ENCODE measurements around the gene DGCR2. TPM values are rescaled to one million over a fixed set of nuclear protein-coding genes. Genes with fewer than 3 reads are reported as not detected.
"Not testable (repeated sequence)": the region's sequence is repeated elsewhere in the genome, so short reads cannot be mapped to it uniquely, and the experiment has no call there.

Gene DGCR2
- total and polyA plus RNA-seq, 3 experiments from 2014 or later: 26.9 to 51.7 (median 28.4) TPM

DNA sequence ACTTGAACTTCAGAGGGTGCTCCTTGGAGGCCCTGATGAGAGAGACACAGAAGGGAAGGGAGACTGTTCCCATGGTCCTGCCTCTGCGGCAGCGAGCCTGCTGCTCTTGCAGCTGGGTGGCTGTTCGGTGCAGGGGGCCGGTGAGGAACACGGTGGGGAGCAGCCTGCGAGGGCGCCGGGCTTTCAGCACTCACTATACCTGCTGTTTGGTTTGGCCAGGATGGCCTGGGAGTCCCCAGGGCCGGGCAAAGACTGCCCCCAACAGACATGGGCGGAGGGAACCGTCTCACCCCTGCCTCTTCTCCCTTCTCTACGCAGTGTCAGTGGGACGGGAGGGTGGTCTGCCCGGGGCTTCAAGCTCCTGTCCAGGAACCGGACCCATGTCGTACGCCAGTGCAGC lies 128.2 kb downstream of the DGCR2 start:
- Mint-ChIP-seq H3K4me1 (no peaks in the 10 kb centered on the region), H3K4me3 (no peak overlapping the region), H3K9me3 (no peaks in the 10 kb centered on the region), H3K27me3 (peaks cover 12 to 55% of the 10 kb centered on the region in 2 donors), H3K36me3 (no peaks in the 10 kb centered on the region), H3K27ac (no peak overlapping the region)
- ChIA-PET CTCF (no interaction called here), POLR2A (no interaction called here)
- no peak overlapping the region for H3K4me3 ChIP-seq (ENCODE audit: low read length)
- H3K27ac ChIP-seq (ENCODE audit: low read depth, low read length): no peak overlapping the region
- H3K9me3 ChIP-seq (ENCODE audit: low read length): no peaks in the 10 kb centered on the region
- no peaks in the 10 kb centered on the region for H3K36me3 ChIP-seq (ENCODE audit: insufficient read depth, low read length)
- no peaks in the 10 kb centered on the region for H3K4me1 ChIP-seq (ENCODE audit: insufficient read depth, low read length)
- H3K27me3 ChIP-seq (ENCODE audit: insufficient read depth, low read length, poor library complexity, severe bottlenecking): peaks cover 12% of the 10 kb centered on the region
- DNase-seq: no peak

DNA sequence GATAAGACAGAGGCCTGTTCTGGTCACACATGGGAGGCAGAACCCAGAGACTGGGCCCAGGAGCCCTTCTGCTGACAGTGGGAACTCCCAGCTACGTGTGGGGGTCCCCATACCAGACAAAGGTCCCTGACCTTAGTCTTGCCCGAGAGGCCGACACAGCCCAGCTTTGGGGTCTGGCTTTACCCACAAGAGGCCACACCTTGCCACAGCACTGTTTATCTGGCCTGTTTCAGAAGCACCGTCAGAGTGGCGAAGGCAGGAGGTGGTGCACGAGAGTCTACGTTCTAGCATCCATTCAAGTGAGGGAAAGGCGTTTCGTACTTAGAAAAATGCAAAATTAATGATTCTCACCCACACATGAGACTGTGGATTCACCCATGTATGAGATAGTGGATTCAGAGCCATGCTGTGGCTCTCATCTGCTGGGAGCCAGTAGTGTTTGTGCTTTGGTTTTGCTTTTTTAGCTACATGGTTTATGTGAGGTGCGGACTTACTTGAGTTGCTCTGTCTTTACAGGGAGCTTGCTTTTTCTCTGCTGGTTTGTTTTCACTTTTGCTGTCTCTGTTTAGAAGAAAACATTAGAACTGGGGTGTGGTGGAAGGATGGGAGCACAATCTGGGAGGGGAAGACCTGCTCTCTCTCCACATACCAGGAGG lies 129.5 kb downstream of the DGCR2 start:
- no peak overlapping the region for H3K27ac Mint-ChIP-seq
- H3K4me1 Mint-ChIP-seq: no peaks in the 10 kb centered on the region

DNA sequence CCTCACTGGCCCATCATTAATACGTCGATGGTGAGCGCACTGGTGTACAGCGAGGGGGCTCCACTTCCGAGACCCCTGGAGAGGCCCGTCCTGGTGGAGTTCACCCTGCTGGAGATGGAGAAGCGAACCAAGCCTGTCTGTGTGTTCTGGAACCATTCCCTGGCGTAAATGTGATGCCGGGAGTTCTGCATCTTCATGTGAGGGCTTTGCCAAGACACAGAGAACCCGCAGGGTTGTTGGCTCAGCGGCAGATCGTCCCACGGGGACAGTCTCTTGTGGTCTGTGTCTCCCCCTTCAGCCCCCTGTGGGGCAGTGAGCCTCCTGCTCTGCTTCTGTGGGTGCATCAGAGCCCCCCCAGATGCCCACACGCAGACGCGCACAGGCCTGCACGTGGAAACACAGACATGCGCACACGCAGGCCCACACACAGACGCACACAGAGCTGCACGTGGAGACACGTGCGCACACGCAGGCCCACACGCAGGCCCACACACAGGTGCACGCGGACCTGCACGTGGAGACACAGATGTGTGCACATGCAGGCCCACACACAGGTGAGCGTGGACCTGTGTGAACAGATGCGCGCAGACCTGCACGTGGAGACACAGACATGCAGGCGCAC lies 130.3 kb downstream of the DGCR2 start:
- H3K4me1 Mint-ChIP-seq: no peaks in the 10 kb centered on the region
- ChIA-PET POLR2A (no interaction called here), CTCF (no interaction called here)
- Histone ChIP-seq H3K9me3 (ENCODE audit: low read length) (no peaks in the 10 kb centered on the region), H3K27ac (ENCODE audit: low read depth, low read length) (no peak overlapping the region), H3K36me3 (ENCODE audit: insufficient read depth, low read length) (no peaks in the 10 kb centered on the region), H3K4me1 (ENCODE audit: insufficient read depth, low read length) (no peaks in the 10 kb centered on the region), H3K27me3 (ENCODE audit: insufficient read depth, low read length, poor library complexity, severe bottlenecking) (peaks cover 4% of the 10 kb centered on the region), H3K4me3 (ENCODE audit: low read length) (no peak overlapping the region)
- H3K27me3 Mint-ChIP-seq: peaks cover 11 to 42% of the 10 kb centered on the region in 2 donors
- no peaks in the 10 kb centered on the region for H3K36me3 Mint-ChIP-seq
- no peak overlapping the region for H3K4me3 Mint-ChIP-seq
- DNase-seq: no peak
- no peaks in the 10 kb centered on the region for H3K9me3 Mint-ChIP-seq
- H3K27ac Mint-ChIP-seq: no peak overlapping the region

More for the DNA sequence above, 129.5 kb downstream of the DGCR2 start:
- Histone ChIP-seq H3K4me3 (ENCODE audit: low read length) (no peak overlapping the region), H3K27ac (ENCODE audit: low read depth, low read length) (no peak overlapping the region), H3K4me1 (ENCODE audit: insufficient read depth, low read length) (no peaks in the 10 kb centered on the region), H3K27me3 (ENCODE audit: insufficient read depth, low read length, poor library complexity, severe bottlenecking) (peaks cover 8% of the 10 kb centered on the region), H3K9me3 (ENCODE audit: low read length) (no peaks in the 10 kb centered on the region), H3K36me3 (ENCODE audit: insufficient read depth, low read length) (no peaks in the 10 kb centered on the region)
- no peaks in the 10 kb centered on the region for H3K9me3 Mint-ChIP-seq
- peaks cover 11 to 49% of the 10 kb centered on the region in 2 donors for H3K27me3 Mint-ChIP-seq
- POLR2A ChIA-PET: no interaction called here
- CTCF ChIA-PET: no interaction called here
- DNase-seq: no peak
- H3K4me3 Mint-ChIP-seq: no peak overlapping the region
- no peaks in the 10 kb centered on the region for H3K36me3 Mint-ChIP-seq

DNA sequence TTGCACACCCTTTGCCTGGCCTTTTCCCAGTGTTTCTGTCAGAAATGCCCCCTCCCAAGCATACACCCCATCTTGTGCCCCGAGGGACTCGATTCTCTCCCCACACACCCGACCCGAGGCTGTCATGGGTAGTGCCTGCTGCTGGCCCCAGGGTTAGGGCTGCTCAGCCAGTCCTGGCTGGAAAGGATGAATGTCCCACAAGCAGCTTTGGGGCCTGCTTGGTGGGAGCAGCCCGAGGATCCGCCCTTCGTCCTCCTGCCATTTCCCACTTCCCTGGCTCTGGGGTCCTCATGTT lies 131.1 kb downstream of the DGCR2 start:
- Mint-ChIP-seq H3K9me3 (no peaks in the 10 kb centered on the region), H3K4me3 (no peak overlapping the region), H3K27ac (no peak overlapping the region), H3K27me3 (peaks cover 11 to 37% of the 10 kb centered on the region in 2 donors), H3K36me3 (no peaks in the 10 kb centered on the region), H3K4me1 (no peaks in the 10 kb centered on the region)
- DNase-seq: no peak
- ChIA-PET POLR2A (no interaction called here), CTCF (no interaction called here)
- Histone ChIP-seq H3K27me3 (ENCODE audit: insufficient read depth, low read length, poor library complexity, severe bottlenecking) (peaks cover 4% of the 10 kb centered on the region), H3K36me3 (ENCODE audit: insufficient read depth, low read length) (no peaks in the 10 kb centered on the region), H3K9me3 (ENCODE audit: low read length) (no peaks in the 10 kb centered on the region), H3K27ac (ENCODE audit: low read depth, low read length) (no peak overlapping the region), H3K4me1 (ENCODE audit: insufficient read depth, low read length) (no peaks in the 10 kb centered on the region), H3K4me3 (ENCODE audit: low read length) (no peak overlapping the region)

DNA sequence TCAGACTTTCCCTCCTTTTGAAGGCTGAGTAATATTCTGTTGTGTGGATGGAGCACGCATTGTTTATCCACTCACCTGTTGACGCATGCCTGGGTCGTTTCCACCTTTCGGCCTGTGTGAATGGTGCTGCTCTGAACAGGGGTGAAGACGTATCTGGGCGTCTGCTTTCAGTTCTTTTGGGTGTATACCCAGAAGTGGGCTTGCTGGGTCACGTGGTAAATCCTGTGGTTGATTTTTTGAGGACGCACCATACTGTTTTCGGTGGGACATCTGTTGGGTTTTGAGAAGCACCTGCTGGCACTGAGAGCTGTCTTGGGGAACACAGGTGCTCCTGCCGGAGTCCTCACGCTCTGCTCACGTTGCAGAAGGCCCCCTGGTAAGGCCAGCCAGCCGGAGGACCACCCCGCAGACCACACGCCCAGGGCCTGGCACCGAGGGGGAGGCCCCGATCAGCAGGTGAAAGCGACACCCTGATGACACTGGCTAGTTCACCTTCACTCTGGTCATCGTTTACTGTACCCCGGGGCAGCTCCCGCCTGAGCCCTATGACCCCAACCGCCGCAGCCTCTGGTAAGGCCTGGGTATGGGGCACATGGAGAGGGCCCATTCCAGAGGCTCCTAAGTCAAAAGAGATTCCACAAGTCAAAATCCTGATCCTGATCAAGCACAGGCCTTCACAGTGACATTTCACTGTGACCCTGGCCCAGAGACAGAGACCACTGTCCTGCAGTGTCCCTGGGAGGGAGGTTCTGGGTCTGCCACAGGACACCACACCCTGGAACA lies 131.7 kb downstream of the DGCR2 start:
- ChIA-PET POLR2A (no interaction called here), CTCF (no interaction called here)
- DNase-seq: no peak
- H3K4me3 ChIP-seq (ENCODE audit: low read length): no peak overlapping the region
- no peaks in the 10 kb centered on the region for H3K36me3 Mint-ChIP-seq
- H3K9me3 Mint-ChIP-seq: no peaks in the 10 kb centered on the region
- H3K9me3 ChIP-seq (ENCODE audit: low read length): no peaks in the 10 kb centered on the region
- H3K27me3 ChIP-seq (ENCODE audit: insufficient read depth, low read length, poor library complexity, severe bottlenecking): peaks cover 4% of the 10 kb centered on the region
- H3K27ac ChIP-seq (ENCODE audit: low read depth, low read length): no peak overlapping the region
- H3K4me3 Mint-ChIP-seq: peak overlapping the region in 1 of 7 donors; percentile 83
- H3K27me3 Mint-ChIP-seq: peaks cover 11 to 32% of the 10 kb centered on the region in 2 donors
- H3K4me1 ChIP-seq (ENCODE audit: insufficient read depth, low read length): no peaks in the 10 kb centered on the region
- no peak overlapping the region for H3K27ac Mint-ChIP-seq
- no peaks in the 10 kb centered on the region for H3K4me1 Mint-ChIP-seq
- H3K36me3 ChIP-seq (ENCODE audit: insufficient read depth, low read length): no peaks in the 10 kb centered on the region

DNA sequence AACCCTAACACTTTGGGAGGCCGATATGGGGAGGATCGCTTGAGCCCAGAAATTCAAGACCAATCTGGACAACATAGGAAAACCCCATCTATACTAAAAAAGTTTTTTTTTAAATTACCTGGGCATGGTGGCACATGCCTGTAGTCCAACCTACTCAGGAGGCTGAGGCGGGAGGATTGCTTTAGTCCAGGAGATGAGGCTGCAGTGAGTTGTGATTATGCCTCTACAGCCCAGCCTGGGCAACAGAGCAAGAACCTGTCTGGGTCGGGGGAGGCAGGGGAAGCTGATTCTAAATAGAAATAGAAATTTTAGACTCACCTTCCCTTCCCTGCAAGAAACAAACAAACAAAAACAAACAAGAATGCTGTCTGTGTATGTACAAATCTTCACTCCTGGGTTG lies 133.3 kb downstream of the DGCR2 start:
- Mint-ChIP-seq H3K4me1 (no peaks in the 10 kb centered on the region), H3K4me3 (no peak overlapping the region), H3K36me3 (no peaks in the 10 kb centered on the region), H3K27me3 (peaks cover 11 to 30% of the 10 kb centered on the region in 2 donors), H3K27ac (no peak overlapping the region), H3K9me3 (no peaks in the 10 kb centered on the region)
- no peaks in the 10 kb centered on the region for H3K4me1 ChIP-seq (ENCODE audit: insufficient read depth, low read length)
- H3K27ac ChIP-seq (ENCODE audit: low read depth, low read length): no peak overlapping the region
- H3K36me3 ChIP-seq (ENCODE audit: insufficient read depth, low read length): no peaks in the 10 kb centered on the region
- no peak for DNase-seq
- CTCF ChIA-PET: no interaction called here
- POLR2A ChIA-PET: no interaction called here
- no peak overlapping the region for H3K4me3 ChIP-seq (ENCODE audit: low read length)
- no peaks in the 10 kb centered on the region for H3K27me3 ChIP-seq (ENCODE audit: insufficient read depth, low read length, poor library complexity, severe bottlenecking)
- no peaks in the 10 kb centered on the region for H3K9me3 ChIP-seq (ENCODE audit: low read length)

DNA sequence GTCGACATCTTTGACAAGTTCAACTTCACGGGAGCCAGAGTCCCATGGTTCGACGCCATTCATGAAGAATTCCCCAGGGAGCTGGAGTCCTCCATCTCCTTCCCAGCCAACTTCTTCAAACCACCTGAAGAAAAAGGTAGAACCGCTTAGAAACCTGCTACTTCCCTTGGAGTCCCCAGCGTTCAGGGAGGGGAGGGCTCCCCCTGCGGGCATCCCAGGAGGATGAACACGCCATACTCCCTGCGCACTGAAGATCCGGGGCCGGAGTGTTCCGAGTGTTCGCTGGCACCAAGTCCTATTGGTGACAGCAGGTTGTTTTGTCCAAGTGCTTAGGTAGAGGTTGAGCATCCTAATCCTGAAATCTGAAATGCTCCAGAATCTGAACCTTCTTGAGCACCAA lies 134.4 kb downstream of the DGCR2 start:
- H3K4me3 Mint-ChIP-seq: no peak overlapping the region
- H3K9me3 Mint-ChIP-seq: no peaks in the 10 kb centered on the region
- no peak for DNase-seq
- H3K4me1 Mint-ChIP-seq: no peaks in the 10 kb centered on the region
- H3K27me3 Mint-ChIP-seq: peaks cover 7 to 21% of the 10 kb centered on the region in 2 donors
- H3K27ac Mint-ChIP-seq: peak overlapping the region in 1 of 8 donors; percentile 32
- H3K4me1 ChIP-seq (ENCODE audit: insufficient read depth, low read length): no peaks in the 10 kb centered on the region
- POLR2A ChIA-PET: no interaction called here
- no peak overlapping the region for H3K4me3 ChIP-seq (ENCODE audit: low read length)
- CTCF ChIA-PET: no interaction called here
- no peak overlapping the region for H3K27ac ChIP-seq (ENCODE audit: low read depth, low read length)
- H3K27me3 ChIP-seq (ENCODE audit: insufficient read depth, low read length, poor library complexity, severe bottlenecking): no peaks in the 10 kb centered on the region
- no peaks in the 10 kb centered on the region for H3K36me3 Mint-ChIP-seq
- H3K9me3 ChIP-seq (ENCODE audit: low read length): no peaks in the 10 kb centered on the region
- no peaks in the 10 kb centered on the region for H3K36me3 ChIP-seq (ENCODE audit: insufficient read depth, low read length)

DNA sequence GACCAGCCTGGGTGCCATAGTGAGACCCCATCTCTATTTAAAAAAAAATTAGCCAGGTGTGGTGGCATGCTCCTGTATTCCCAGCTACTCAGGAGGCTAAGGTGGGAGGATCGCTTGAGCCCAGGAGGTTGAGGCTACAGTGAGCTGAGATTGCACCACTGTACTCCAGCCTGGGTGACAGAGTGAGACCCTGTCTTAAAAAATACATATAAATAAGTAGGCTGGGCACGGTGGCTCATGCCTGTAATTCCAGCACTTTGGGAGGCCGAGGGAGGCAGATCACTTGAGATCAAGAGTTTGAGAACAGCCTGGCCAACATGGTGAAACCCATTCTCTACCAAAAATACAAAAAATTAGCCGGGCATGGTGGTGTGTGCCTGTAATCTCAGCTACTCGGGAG lies 135.1 kb downstream of the DGCR2 start:
- H3K27me3 Mint-ChIP-seq: peaks cover 7 to 17% of the 10 kb centered on the region in 2 donors
- H3K4me3 ChIP-seq (ENCODE audit: low read length); H3K27ac Mint-ChIP-seq; H3K27me3 ChIP-seq (ENCODE audit: insufficient read depth, low read length, poor library complexity, severe bottlenecking); H3K36me3 Mint-ChIP-seq; H3K9me3 Mint-ChIP-seq; H3K36me3 ChIP-seq (ENCODE audit: insufficient read depth, low read length); H3K4me3 Mint-ChIP-seq; POLR2A ChIA-PET; DNase-seq; H3K27ac ChIP-seq (ENCODE audit: low read depth, low read length); H3K9me3 ChIP-seq (ENCODE audit: low read length); H3K4me1 Mint-ChIP-seq; CTCF ChIA-PET; H3K4me1 ChIP-seq (ENCODE audit: insufficient read depth, low read length): not testable (repeated sequence)
